GM19025 (cell line): ENCODE measurements around the gene TRIM62.
A peak's percentile ranks its signal among the peaks of the same experiment; 100 is the strongest.
"Not testable (repeated sequence)": the region's sequence is repeated elsewhere in the genome, so short reads cannot be mapped to it uniquely, and the experiment has no call there.

Experiments
- ATAC-seq: cut with Tn5 transposase; IDR thresholded peaks from one replicate; pipeline ENCODE4 v1.9.1; 2021; ENCODE audit warnings: mild to moderate bottlenecking, low read depth, moderate library complexity; ENCODE audit not compliant: unreplicated experiment

The TRIM62 gene

DNA sequence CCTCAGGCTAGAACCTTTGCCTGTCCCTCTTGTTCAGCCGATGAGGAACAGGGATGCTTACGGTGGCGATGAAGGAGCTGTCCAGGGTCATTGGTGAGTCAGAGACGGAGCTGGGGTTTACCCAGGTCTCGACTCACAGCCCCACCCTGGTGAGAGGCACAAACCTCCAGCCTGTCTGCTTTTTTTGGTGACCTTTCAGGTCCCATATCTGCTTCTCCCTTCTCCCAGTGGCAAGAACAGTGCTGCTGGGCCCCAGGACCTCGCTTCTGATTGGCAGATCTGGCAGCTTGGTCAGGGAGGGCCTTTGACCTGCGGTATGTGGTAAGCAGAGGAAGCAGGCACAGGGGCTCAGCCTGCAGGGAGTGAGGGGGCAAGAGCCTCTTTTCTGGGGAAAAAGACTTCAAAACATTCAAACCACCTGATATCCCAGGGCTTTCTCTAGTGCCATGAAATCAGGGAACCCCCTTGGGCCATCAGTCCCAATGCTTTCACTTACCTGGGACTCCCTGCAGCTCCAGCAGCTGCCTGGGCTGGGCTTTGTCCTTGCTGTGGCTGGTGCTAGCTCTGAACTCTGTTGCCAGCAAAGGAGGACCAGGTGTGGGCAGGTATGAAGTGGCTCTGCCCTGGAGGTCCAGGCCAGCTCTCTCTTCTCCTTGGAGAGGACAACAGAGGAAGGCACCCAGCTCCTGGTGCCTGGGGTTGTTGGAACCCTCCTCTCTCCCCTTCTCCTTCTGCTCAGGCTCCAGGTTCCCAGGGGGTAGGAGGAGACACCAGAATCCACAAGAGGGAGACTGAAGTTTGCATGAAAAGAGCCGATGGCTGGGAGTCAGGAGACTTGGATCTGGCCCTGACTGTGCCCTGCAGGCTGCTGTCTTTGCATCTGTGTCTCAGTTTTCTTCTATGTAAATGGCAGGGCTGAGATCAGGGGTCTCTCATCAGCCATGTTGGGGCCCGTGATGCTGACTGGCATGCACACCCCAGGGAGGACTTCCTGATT lies 41.4 kb downstream of the TRIM62 start:
- no peak for ATAC-seq

DNA sequence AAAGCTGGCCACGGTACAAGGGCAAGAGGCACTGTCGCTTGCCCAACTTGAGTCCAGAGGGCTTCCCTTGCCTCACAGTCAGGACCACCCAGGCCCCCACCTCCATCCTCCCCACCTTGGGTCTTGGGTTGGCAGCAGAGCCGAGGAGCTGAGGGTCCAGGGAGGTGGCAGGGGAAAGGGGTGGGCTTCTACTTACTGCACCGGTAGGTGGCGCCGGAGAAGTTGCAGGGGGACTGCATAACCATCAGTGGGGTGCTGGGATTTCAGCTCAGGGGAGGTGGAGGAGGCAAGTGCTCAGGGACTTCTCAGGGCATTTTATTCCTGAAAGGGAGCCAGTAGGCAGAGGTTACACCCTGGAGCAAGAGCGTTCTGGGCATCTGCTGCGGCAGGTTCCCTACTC lies 44.0 kb downstream of the TRIM62 start:
- no peak for ATAC-seq

DNA sequence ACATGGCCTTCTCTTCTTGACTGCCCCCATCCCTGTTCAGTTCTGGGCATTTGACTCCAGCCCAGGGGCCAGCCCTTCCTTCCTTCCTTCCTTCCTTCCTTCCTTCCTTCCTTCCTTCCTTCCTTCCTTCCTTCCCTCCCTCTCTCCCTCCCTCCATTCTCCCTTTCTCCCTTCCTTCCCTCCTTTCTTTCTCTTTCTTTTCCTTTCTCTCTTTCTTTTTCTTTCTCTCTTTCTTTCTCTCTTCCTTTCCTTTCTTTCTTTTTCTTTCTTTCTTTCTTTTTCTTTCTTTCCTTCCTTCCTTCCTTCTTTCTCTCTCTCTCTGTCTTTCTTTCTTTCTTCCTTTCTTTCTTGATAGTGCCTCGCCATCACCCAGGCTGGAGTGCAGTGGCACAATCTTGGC lies 45.8 kb downstream of the TRIM62 start:
- ATAC-seq, result not testable (repeated sequence)

GRCh38 chr1:33133478-33134105 lies 48.3 kb downstream of the TRIM62 start:
- no peak for ATAC-seq

DNA sequence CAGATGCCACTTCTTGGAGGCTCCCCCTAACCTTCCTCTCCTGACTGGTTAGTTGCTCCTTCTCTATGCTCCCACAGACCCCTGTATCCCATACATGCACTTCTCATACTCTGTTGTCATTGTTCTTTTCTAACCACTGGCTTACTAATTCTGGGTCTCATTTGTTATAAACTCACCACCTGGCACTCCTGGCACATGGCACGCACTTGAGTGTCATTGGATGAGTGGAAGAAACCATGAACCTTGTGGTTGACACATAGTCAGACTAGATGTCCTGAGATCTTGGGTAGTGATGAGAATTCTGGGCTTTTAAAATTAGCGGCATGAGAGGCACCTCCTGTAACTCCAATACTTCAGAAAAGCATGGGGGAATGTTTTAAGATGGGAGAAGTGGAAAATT lies 49.3 kb downstream of the TRIM62 start:
- ATAC-seq, result no peak

DNA sequence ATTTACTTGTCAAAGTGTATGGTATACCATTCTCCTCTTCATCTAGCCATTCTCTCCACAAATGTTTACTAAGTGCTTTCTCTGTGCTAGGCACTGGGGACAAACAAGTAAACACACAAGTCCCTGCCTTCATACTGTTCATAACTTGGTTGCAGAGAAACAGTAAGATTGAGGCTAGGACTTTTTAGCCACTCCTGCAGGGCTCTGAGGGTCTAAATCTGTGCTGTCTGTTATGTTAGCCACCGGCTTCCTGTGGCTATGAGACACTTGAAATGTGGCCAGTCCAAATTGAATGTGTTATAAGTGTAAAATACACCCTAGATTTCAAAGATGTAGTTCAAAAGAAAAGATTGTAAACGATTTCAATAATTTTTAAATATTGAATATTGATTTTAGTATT lies 50.7 kb downstream of the TRIM62 start:
- no peak for ATAC-seq

DNA sequence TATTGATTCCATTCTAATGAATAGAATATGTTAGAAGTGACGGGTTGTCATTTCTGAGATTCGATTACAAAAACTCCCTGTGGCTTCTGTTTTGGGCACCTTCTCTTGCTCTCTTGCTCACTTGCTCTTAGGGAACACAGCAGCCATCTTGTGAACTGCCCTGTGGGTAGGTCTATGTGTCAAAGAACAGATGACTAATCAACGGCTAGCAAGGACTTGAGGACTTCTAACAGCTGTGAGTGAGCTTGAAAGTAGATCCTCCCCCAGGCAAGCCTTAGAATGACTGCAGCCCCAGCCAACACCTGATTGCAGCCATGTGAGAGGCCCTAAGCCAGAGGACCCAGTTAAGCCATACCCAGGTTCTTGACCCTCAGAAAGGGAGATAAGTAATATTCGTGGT lies 51.5 kb downstream of the TRIM62 start:
- ATAC-seq, result no peak

DNA sequence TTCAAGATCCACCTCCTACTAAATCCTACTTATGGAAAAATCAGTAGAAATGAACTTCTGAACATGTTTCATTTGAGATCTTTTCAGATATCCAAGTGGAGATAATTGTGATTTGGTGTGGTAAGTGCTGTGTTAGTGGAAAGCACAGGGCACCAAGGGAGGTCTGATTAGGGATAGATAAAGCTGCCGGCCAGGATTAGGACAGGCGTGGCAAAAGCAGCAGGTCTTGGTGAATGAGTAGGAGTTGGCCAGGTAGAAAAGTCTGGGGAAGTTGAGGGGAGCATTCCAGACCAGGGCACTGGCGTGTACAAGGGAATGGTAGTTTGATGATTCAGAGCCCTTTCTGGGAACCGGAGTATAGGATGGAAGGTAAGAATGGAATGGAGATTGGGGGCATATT lies 53.1 kb downstream of the TRIM62 start:
- no peak for ATAC-seq

- peak; percentile 93 for ATAC-seq
Observed at GRCh38 chr1:33127001-33127823, 54.6 kb downstream of the TRIM62 start.

DNA sequence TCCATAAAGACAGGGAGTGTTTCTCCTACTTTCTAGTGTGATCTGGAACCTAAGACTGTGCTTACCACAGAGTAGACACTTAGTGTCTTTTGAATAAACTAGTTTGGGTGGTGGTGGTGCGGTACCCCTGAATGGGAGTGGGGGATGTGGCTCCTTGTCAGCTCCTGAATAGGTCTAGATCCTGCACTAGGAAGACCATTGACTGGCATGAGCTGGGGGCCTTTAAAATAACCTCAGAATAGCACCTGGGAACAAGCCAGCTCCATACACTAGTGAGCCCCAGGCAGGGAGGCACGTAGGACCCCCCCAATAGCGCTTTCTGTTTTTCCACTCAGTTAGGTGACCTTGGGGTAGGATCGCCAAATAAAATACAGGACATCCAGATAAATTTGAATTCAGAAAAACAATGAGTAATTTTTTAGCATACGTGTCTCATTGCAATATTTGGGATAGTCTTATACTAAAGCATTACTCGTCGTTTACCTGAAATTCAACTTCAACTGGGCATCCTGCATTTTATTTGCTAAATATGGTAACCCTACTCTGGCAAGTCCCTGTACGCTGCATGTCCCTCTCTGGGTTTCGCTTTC lies 55.3 kb downstream of the TRIM62 start:
- no peak for ATAC-seq

DNA sequence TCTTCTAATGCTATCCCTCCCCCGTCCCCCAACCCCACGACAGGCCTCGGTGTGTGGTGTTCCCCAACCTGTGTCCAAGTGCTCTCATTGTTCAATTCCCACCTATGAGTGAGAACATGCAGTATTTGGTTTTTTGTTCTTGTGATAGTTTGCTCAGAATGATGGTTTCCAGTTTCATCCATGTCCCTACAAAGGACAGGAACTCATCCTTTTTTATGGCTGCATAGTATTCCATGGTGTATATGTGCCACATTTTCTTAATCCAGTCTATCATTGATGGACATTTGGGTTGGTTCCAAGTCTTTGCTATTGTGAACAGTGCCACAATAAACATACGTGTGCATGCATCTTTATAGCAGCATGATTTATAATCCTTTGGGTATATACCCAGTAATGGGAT lies 57.2 kb downstream of the TRIM62 start:
- ATAC-seq, result not testable (repeated sequence)

- ATAC-seq, result no peak
Observed at GRCh38 chr1:33123266-33123665, 58.6 kb downstream of the TRIM62 start.

- ATAC-seq, result no peak
Observed at GRCh38 chr1:33122483-33123178, 59.2 kb downstream of the TRIM62 start.

GRCh38 chr1:33121728-33122127 lies 60.1 kb downstream of the TRIM62 start:
- ATAC-seq, result no peak

GRCh38 chr1:33120436-33121231 lies 61.2 kb downstream of the TRIM62 start:
- no peak for ATAC-seq

DNA sequence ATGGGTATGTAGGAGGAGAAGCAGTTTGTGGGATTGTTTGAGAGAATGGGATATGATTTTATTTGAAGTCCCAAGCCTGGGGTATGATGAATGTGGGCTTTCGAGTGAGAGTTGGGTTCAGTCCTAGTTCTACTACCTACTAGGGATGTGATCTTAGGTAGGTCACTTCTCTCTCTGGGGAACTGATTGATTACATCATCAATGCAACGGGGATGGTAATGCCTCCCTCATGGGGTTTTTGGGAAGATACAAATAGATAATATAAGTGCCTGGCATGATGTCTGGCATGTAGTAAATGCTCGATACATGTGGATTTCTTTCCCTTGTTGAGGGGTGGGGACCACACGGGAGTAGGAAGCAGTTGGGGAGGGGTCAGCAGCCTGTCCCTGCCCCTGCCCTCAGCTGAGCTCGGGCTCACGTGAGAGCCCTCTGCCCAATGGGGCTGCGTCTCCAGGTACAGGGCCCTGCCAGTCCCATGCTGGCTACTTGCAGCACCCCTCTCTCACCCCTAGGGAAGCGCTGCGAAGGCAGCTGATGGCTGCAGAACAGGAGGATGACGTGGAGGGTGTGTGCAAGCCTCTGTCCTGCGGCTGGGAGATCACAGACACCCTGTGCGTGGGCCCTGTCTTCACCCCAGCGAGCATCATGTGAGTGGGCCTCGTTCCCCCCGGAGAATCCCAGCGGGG lies 62.2 kb downstream of the TRIM62 start:
- ATAC-seq, result no peak

DNA sequence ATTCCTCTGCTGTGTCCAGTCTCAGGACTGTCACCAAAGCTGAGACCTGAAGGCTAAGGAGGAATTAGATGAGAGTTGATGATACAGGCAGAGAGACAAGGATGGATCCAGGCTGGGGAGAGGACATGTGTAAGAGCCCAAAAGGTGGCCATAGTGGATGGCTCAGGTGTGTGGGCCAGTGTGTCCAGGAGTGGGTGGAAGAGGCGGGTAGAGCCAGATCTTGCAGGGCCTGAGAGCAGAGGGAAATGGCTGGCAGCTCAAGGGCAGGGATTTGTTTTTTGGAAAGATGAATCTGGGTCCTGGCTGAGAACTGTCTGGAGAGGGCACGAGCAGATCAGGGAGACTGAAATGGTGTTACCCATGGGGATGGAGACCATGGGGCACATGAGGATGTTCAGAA lies 62.8 kb downstream of the TRIM62 start:
- no peak for ATAC-seq

DNA sequence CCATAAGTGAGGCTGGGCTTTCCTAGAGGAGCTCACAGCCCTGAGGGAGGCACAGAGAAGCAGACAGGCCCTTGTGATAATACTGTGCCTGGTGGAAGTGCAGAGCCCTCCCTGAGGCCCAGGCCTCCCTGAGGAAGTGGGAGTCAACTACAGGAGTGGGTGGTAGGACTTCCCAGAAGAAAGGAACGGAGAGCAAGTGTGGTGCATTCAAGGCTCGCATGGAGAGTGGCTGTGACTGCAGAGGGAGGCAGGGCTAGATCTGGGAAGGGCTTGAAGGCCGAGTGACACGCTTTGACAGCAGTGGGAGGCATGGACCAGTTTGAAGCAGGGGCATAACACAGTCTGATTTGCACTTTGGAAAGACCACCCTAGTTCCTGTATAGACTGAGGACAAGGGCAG lies 63.6 kb downstream of the TRIM62 start:
- no peak for ATAC-seq
